ENCODE data around the gene DCLK3.

DCLK3 gene

DNA sequence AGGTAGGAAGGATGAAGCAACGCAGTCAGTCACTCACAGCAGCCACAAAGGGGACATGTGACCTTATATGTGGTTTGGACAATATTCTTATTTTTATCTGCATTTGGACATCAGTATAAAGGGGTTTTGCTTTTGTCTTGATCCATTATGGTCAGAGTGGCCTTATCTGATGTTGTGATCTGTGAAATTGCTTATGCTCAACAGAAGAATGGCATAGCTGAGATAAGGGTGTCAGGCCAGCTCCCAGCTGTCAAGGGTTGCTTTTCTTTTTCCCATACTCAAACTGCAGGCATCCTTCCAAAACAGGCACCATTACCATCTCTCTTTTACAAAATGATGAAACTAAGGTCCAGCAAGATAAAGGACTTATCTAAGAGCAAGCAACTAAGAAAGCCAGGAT, 28.1 kb downstream of the DCLK3 start:
- ATAC-seq = no peak
- TF ChIP-seq ISL1 (CRISPR knock-in tag; IDR thresholded peaks at IDR 0.05) (peak; percentile 68), OSR1 (CRISPR knock-in tag; IDR thresholded peaks at IDR 0.05) (no peak)

DNA sequence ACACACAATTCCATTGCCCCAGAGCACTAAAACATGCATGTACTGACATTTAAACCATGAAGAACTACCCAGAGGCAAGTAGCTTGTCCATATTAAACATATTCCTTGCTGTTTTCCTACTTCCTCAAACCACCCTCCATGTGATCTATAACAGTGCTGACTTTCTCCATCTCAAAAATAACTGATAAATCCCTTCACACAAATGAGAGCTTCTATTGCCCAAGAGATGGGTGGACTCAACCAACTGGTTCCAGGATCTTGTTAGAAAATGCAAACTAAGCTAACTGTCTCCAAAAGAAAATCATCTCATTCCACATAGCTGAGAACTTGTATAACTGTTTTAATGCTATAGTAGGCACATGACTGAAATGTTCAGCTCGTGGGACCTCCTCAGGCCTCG, 29.6 kb downstream of the DCLK3 start:
- no peak for ATAC-seq

DNA sequence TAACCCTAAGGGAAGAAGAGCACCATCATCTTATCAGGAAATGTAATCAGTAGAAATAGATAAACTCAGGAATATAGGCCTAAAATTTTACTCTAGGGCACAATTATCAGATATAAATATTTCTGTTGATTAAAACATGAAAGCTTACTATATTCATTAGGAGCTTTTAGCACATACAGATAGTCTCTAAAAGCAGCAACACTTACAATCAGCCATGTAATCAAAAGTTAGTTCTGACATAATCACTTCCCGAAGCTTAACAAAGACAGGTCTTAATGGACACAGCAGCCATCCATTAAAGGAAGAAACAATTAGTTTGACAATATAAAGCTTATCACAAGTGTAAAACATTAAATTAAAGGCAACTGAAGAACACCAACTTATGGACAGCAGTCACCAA, 30.6 kb downstream of the DCLK3 start:
- no peak for ATAC-seq
- TF ChIP-seq CSDC2 (CRISPR knock-in tag; IDR thresholded peaks at IDR 0.05) = no peak
- TF ChIP-seq, protein P1, sequence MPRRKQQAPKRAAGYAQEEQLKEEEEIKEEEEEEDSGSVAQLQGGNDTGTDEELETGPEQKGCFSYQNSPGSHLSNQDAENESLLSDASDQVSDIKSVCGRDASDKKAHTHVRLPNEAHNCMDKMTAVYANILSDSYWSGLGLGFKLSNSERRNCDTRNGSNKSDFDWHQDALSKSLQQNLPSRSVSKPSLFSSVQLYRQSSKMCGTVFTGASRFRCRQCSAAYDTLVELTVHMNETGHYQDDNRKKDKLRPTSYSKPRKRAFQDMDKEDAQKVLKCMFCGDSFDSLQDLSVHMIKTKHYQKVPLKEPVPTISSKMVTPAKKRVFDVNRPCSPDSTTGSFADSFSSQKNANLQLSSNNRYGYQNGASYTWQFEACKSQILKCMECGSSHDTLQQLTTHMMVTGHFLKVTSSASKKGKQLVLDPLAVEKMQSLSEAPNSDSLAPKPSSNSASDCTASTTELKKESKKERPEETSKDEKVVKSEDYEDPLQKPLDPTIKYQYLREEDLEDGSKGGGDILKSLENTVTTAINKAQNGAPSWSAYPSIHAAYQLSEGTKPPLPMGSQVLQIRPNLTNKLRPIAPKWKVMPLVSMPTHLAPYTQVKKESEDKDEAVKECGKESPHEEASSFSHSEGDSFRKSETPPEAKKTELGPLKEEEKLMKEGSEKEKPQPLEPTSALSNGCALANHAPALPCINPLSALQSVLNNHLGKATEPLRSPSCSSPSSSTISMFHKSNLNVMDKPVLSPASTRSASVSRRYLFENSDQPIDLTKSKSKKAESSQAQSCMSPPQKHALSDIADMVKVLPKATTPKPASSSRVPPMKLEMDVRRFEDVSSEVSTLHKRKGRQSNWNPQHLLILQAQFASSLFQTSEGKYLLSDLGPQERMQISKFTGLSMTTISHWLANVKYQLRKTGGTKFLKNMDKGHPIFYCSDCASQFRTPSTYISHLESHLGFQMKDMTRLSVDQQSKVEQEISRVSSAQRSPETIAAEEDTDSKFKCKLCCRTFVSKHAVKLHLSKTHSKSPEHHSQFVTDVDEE (CRISPR knock-in tag; IDR thresholded peaks at IDR 0.05) = no peak
- no peak for TF ChIP-seq ZNF565 (CRISPR knock-in tag; conservative IDR thresholded peaks at IDR 0.05; ENCODE audit: low read depth)
- TF ChIP-seq, protein P2, sequence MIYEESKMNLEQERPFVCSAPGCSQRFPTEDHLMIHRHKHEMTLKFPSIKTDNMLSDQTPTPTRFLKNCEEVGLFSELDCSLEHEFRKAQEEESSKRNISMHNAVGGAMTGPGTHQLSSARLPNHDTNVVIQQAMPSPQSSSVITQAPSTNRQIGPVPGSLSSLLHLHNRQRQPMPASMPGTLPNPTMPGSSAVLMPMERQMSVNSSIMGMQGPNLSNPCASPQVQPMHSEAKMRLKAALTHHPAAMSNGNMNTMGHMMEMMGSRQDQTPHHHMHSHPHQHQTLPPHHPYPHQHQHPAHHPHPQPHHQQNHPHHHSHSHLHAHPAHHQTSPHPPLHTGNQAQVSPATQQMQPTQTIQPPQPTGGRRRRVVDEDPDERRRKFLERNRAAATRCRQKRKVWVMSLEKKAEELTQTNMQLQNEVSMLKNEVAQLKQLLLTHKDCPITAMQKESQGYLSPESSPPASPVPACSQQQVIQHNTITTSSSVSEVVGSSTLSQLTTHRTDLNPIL (CRISPR knock-in tag; IDR thresholded peaks at IDR 0.05; ENCODE audit: low read depth) = no peak
- TF ChIP-seq ISL1 (CRISPR knock-in tag; IDR thresholded peaks at IDR 0.05) = no peak
- TF ChIP-seq ARNTL (CRISPR knock-in tag; IDR thresholded peaks at IDR 0.05; ENCODE audit: borderline replicate concordance, low read depth) = no peak
- no peak for TF ChIP-seq GLIS3 (CRISPR knock-in tag; IDR thresholded peaks at IDR 0.05)
- TF ChIP-seq, protein P3, sequence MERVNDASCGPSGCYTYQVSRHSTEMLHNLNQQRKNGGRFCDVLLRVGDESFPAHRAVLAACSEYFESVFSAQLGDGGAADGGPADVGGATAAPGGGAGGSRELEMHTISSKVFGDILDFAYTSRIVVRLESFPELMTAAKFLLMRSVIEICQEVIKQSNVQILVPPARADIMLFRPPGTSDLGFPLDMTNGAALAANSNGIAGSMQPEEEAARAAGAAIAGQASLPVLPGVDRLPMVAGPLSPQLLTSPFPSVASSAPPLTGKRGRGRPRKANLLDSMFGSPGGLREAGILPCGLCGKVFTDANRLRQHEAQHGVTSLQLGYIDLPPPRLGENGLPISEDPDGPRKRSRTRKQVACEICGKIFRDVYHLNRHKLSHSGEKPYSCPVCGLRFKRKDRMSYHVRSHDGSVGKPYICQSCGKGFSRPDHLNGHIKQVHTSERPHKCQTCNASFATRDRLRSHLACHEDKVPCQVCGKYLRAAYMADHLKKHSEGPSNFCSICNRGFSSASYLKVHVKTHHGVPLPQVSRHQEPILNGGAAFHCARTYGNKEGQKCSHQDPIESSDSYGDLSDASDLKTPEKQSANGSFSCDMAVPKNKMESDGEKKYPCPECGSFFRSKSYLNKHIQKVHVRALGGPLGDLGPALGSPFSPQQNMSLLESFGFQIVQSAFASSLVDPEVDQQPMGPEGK (CRISPR knock-in tag; IDR thresholded peaks at IDR 0.05; ENCODE audit: borderline replicate concordance) = no peak
- no peak for TF ChIP-seq PPARA (CRISPR knock-in tag; IDR thresholded peaks at IDR 0.05; ENCODE audit: borderline replicate concordance)
- no peak for TF ChIP-seq ZFP3 (CRISPR knock-in tag; IDR thresholded peaks at IDR 0.05)
- no peak for TF ChIP-seq TCF4 (CRISPR knock-in tag; IDR thresholded peaks at IDR 0.05; ENCODE audit: borderline replicate concordance)
- TF ChIP-seq TOX (CRISPR knock-in tag; IDR thresholded peaks at IDR 0.05; ENCODE audit: borderline replicate concordance) = no peak

More for the DNA sequence above, 29.6 kb downstream of the DCLK3 start:
- TF ChIP-seq TCF4 (CRISPR knock-in tag; IDR thresholded peaks at IDR 0.05; ENCODE audit: borderline replicate concordance) (no peak), ESRRG (CRISPR knock-in tag; IDR thresholded peaks at IDR 0.05) (no peak), ZNF565 (CRISPR knock-in tag; conservative IDR thresholded peaks at IDR 0.05; ENCODE audit: low read depth) (no peak), SNAI2 (CRISPR knock-in tag; IDR thresholded peaks at IDR 0.05) (no peak), BACH2 (CRISPR knock-in tag; IDR thresholded peaks at IDR 0.05; ENCODE audit: borderline replicate concordance) (no peak), ISL1 (CRISPR knock-in tag; IDR thresholded peaks at IDR 0.05) (no peak), CSDC2 (CRISPR knock-in tag; IDR thresholded peaks at IDR 0.05) (no peak), ZFP3 (CRISPR knock-in tag; IDR thresholded peaks at IDR 0.05) (no peak), GLIS3 (CRISPR knock-in tag; IDR thresholded peaks at IDR 0.05) (no peak), OSR1 (CRISPR knock-in tag; IDR thresholded peaks at IDR 0.05) (no peak), ARNTL (CRISPR knock-in tag; IDR thresholded peaks at IDR 0.05; ENCODE audit: borderline replicate concordance, low read depth) (no peak)
- TF ChIP-seq, protein P3 (CRISPR knock-in tag; IDR thresholded peaks at IDR 0.05; ENCODE audit: borderline replicate concordance) = no peak
- TF ChIP-seq, protein P1 (CRISPR knock-in tag; IDR thresholded peaks at IDR 0.05) = no peak
- TF ChIP-seq, protein P4, sequence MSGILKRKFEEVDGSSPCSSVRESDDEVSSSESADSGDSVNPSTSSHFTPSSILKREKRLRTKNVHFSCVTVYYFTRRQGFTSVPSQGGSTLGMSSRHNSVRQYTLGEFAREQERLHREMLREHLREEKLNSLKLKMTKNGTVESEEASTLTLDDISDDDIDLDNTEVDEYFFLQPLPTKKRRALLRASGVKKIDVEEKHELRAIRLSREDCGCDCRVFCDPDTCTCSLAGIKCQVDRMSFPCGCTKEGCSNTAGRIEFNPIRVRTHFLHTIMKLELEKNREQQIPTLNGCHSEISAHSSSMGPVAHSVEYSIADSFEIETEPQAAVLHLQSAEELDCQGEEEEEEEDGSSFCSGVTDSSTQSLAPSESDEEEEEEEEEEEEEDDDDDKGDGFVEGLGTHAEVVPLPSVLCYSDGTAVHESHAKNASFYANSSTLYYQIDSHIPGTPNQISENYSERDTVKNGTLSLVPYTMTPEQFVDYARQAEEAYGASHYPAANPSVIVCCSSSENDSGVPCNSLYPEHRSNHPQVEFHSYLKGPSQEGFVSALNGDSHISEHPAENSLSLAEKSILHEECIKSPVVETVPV (CRISPR knock-in tag; IDR thresholded peaks at IDR 0.05) = no peak
- TF ChIP-seq, protein P2 (CRISPR knock-in tag; IDR thresholded peaks at IDR 0.05; ENCODE audit: low read depth) = no peak
